Caco-2 (cell line): Measurements from ENCODE around the gene ZNF556. TPM values are rescaled to one million over a fixed set of nuclear protein-coding genes. Genes with fewer than 3 reads are reported as not detected.

Experiments used
- BruUV-seq: library from RNA; stranded (reverse); fragments of 400-500 nt; replicated peaks from 2 replicates; lab custom pipeline; 2021; lab: Mats Ljungman, UMichigan
- CTCF ChIA-PET: fragments of 300-600 bp; sonication (Branson Sonifier 250); formaldehyde crosslinking; loops from one replicate; lab custom pipeline; 2022; ENCODE audit warnings: antibody characterized with exemption; lab: Charles Lee
- POLR2A ChIA-PET: fragments of 300-600 bp; sonication (Branson Sonifier 250); formaldehyde crosslinking; loops from one replicate; lab custom pipeline; 2022; ENCODE audit warnings: antibody characterized with exemption; lab: Charles Lee
- DNase-seq, 2 experiments: peaks; one replicate each; pipeline versions ENCODE4 v3.0.0 to v3.0.0-alpha.2; 2020 to 2022
- H3K27me3 ChIP-seq: replicated peaks from 2 replicates; pipeline ENCODE4 v1.6.0; 2011; ENCODE audit warnings: low read length; ENCODE audit not compliant: control insufficient read depth, insufficient read depth
- H3K36me3 ChIP-seq: 2 replicates; pipeline ENCODE4 v1.5.1; 2011; ENCODE audit warnings: low read length; ENCODE audit not compliant: control insufficient read depth, insufficient read depth
- H3K4me1 ChIP-seq: fragments of 250-450 bp; sonication (Bioruptor Pico); 2 replicates; pipeline ENCODE4 v1.5.1; 2020; ENCODE audit warnings: mild to moderate bottlenecking
- H3K4me3 ChIP-seq: 2 replicates; pipeline ENCODE4 v1.5.1; 2011; ENCODE audit warnings: low read depth, mild to moderate bottlenecking, control low read depth, low read length
- H3K9me3 ChIP-seq: fragments of 250-450 bp; sonication (Bioruptor Pico); 2 replicates; pipeline ENCODE4 v1.5.1; 2020; ENCODE audit warnings: mild to moderate bottlenecking, moderate library complexity
- H3K27ac Mint-ChIP-seq: one replicate; pipeline ENCODE4 v1.8.0; 2022; ENCODE audit warnings: mixed read lengths; ENCODE audit not compliant: unreplicated experiment
- H3K27me3 Mint-ChIP-seq: one replicate; pipeline ENCODE4 v1.8.0; 2022; ENCODE audit warnings: mixed read lengths; ENCODE audit not compliant: insufficient read depth, unreplicated experiment
- H3K36me3 Mint-ChIP-seq: one replicate; pipeline ENCODE4 v1.8.0; 2022; ENCODE audit warnings: mild to moderate bottlenecking, mixed read lengths; ENCODE audit not compliant: insufficient read depth, unreplicated experiment
- H3K4me1 Mint-ChIP-seq: one replicate; pipeline ENCODE4 v1.8.0; 2022; ENCODE audit warnings: low read depth, mixed read lengths; ENCODE audit not compliant: unreplicated experiment
- H3K4me3 Mint-ChIP-seq: one replicate; pipeline ENCODE4 v1.8.0; 2022; ENCODE audit warnings: mild to moderate bottlenecking, moderate library complexity, mixed read lengths; ENCODE audit not compliant: unreplicated experiment
- H3K9me3 Mint-ChIP-seq: one replicate; pipeline ENCODE4 v1.8.0; 2022; ENCODE audit warnings: mixed read lengths; ENCODE audit not compliant: unreplicated experiment
- CTCF ChIP-seq, 2 experiments: fragments of 200-600 bp in 1 of 2; IDR thresholded peaks; 1 replicate in 1 of 2; 2 replicates in 1 of 2; pipeline versions ENCODE4 v1.5.1 to v1.8.0; 2011 to 2022; ENCODE audit warnings: antibody characterized with exemption in 1 of 2, control low read depth in 1 of 2, inconsistent platforms in 1 of 2, low read depth in 1 of 2, low read length in 1 of 2, mild to moderate bottlenecking in 1 of 2, moderate library complexity in 1 of 2; ENCODE audit not compliant: insufficient read depth in 1 of 2, severe bottlenecking in 1 of 2, unreplicated experiment in 1 of 2
- intact Hi-C: fragments of 100-400 bp; cut with micrococcal nuclease; formaldehyde crosslinking; loops from one replicate; pipeline ENCODE4 v1.10.0; 2022; ENCODE audit not compliant: unreplicated experiment
- total RNA-seq: library from RNA; stranded (reverse); gene quantifications from 2 replicates; pipeline ENCODE4 v1.2.3, GENCODE V29; 2022

ZNF556 gene
- total RNA-seq, 1 experiment from 2014 or later = 0.57 TPM

- intact Hi-C loops = no loop called here
- Histone ChIP-seq H3K36me3 (peaks cover 9% of the 10 kb centered on the region), H3K4me1 (no peaks in the 10 kb centered on the region), H3K9me3 (peaks cover 24% of the 10 kb centered on the region), H3K4me3 (no peak overlapping the region), H3K27me3 (no peaks in the 10 kb centered on the region)
- Mint-ChIP-seq H3K9me3 (peaks cover 33% of the 10 kb centered on the region), H3K27me3 (no peaks in the 10 kb centered on the region), H3K4me3 (no peak overlapping the region), H3K4me1 (no peaks in the 10 kb centered on the region), H3K36me3 (peaks cover 51% of the 10 kb centered on the region), H3K27ac (no peak overlapping the region)
- DNase-seq = no peak
- ChIA-PET POLR2A (no interaction called here), CTCF (no interaction called here)
- BruUV-seq = no TSS peak
- no peak for TF ChIP-seq CTCF (IDR thresholded peaks at IDR 0.05; ENCODE audit: insufficient read depth in 1 of 2, low read depth in 1 of 2, low read length in 1 of 2, severe bottlenecking in 1 of 2, unreplicated experiment in 1 of 2)
Observed at GRCh38 chr19:2852598-2852997, 14.5 kb upstream of the ZNF556 start.

GRCh38 chr19:2853015-2853606, 14.0 kb upstream of the ZNF556 start:
- Mint-ChIP-seq H3K27me3 (no peaks in the 10 kb centered on the region), H3K36me3 (peaks cover 51% of the 10 kb centered on the region), H3K4me3 (no peak overlapping the region), H3K27ac (no peak overlapping the region), H3K9me3 (peaks cover 33% of the 10 kb centered on the region), H3K4me1 (no peaks in the 10 kb centered on the region)
- DNase-seq = no peak
- ChIA-PET POLR2A (no interaction called here), CTCF (no interaction called here)
- H3K27me3 ChIP-seq = no peaks in the 10 kb centered on the region
- H3K36me3 ChIP-seq = peaks cover 9% of the 10 kb centered on the region
- intact Hi-C loops = no loop called here
- TF ChIP-seq CTCF (IDR thresholded peaks at IDR 0.05; ENCODE audit: insufficient read depth in 1 of 2, low read depth in 1 of 2, low read length in 1 of 2, severe bottlenecking in 1 of 2, unreplicated experiment in 1 of 2) = no peak
- BruUV-seq = no TSS peak
- H3K4me1 ChIP-seq = no peaks in the 10 kb centered on the region
- no peak overlapping the region for H3K4me3 ChIP-seq
- peaks cover 24% of the 10 kb centered on the region for H3K9me3 ChIP-seq

- Mint-ChIP-seq H3K9me3 (peaks cover 32% of the 10 kb centered on the region), H3K27me3 (no peaks in the 10 kb centered on the region), H3K27ac (no peak overlapping the region), H3K36me3 (peaks cover 54% of the 10 kb centered on the region), H3K4me1 (no peaks in the 10 kb centered on the region), H3K4me3 (no peak overlapping the region)
- Histone ChIP-seq H3K4me3 (no peak overlapping the region), H3K36me3 (peaks cover 9% of the 10 kb centered on the region), H3K27me3 (no peaks in the 10 kb centered on the region), H3K9me3 (peaks cover 24% of the 10 kb centered on the region), H3K4me1 (no peaks in the 10 kb centered on the region)
- ChIA-PET POLR2A (no interaction called here), CTCF (no interaction called here)
- no peak for DNase-seq
- no peak for TF ChIP-seq CTCF (IDR thresholded peaks at IDR 0.05; ENCODE audit: insufficient read depth in 1 of 2, low read depth in 1 of 2, low read length in 1 of 2, severe bottlenecking in 1 of 2, unreplicated experiment in 1 of 2)
- BruUV-seq = no TSS peak
- intact Hi-C loops = no loop called here
Observed at GRCh38 chr19:2854849-2855248, 12.3 kb upstream of the ZNF556 start.
